WTC11 (cell line): ENCODE measurements around the gene ZNF512B. TPM values are rescaled to one million over a fixed set of nuclear protein-coding genes. Genes with fewer than 3 reads are reported as not detected.

Experiments used
- ATAC-seq: fragments of 200-7000 bp; cut with Tn5 transposase; 2 replicates; pipeline ENCODE4 v1.10.0; 2021; ENCODE audit warnings: mild to moderate bottlenecking, moderate library complexity
- CTCF ChIA-PET: fragments of 300-600 bp; sonication (Branson Sonifier 250); formaldehyde crosslinking; loops from one replicate; lab custom pipeline; 2021; ENCODE audit warnings: antibody characterized with exemption; lab: Charles Lee
- POLR2A ChIA-PET: fragments of 350-600 bp; sonication (Branson Sonifier 250); formaldehyde crosslinking; loops from one replicate; lab custom pipeline; 2021; ENCODE audit warnings: antibody characterized with exemption; lab: Charles Lee
- DNase-seq: peaks from one replicate; pipeline ENCODE4 v3.0.0; 2021; ENCODE audit warnings: low spot score
- H3K27ac Mint-ChIP-seq: 2 replicates; pipeline ENCODE4 v1.8.0; 2021; ENCODE audit warnings: mixed read lengths
- H3K27me3 Mint-ChIP-seq: 2 replicates; pipeline ENCODE4 v1.8.0; 2021; ENCODE audit warnings: low read depth, mild to moderate bottlenecking, moderate library complexity, mixed read lengths
- H3K36me3 Mint-ChIP-seq: 2 replicates; pipeline ENCODE4 v1.8.0; 2021; ENCODE audit warnings: mixed read lengths
- H3K4me1 Mint-ChIP-seq: 2 replicates; pipeline ENCODE4 v1.8.0; 2022; ENCODE audit warnings: mixed read lengths
- H3K4me3 Mint-ChIP-seq: 2 replicates; pipeline ENCODE4 v1.8.0; 2021; ENCODE audit warnings: mild to moderate bottlenecking, moderate library complexity, mixed read lengths
- H3K9me3 Mint-ChIP-seq: 2 replicates; pipeline ENCODE4 v1.8.0; 2021; ENCODE audit warnings: mixed read lengths
- ATF1 ChIP-seq: sonication (generic); formaldehyde crosslinking; IDR thresholded peaks from 2 replicates; pipeline ENCODE4 v1.8.1; 2023; ENCODE audit warnings: mild to moderate bottlenecking, moderate library complexity, missing genetic modification reagents
- MYBL2 ChIP-seq: sonication (generic); formaldehyde crosslinking; IDR thresholded peaks from 2 replicates; pipeline ENCODE4 v1.8.1; 2023; ENCODE audit warnings: mild to moderate bottlenecking, moderate library complexity, missing genetic modification reagents
- NR1H2 ChIP-seq: sonication (generic); formaldehyde crosslinking; IDR thresholded peaks from 2 replicates; pipeline ENCODE4 v1.9.0; 2021; ENCODE audit warnings: mild to moderate bottlenecking, moderate library complexity, missing genetic modification reagents
- OVOL2 ChIP-seq: fragments of 250-450 bp; sonication (Bioruptor Pico); IDR thresholded peaks from 2 replicates; pipeline ENCODE4 v1.9.0; 2021; ENCODE audit warnings: mild to moderate bottlenecking, borderline replicate concordance
- PRRX2 ChIP-seq: fragments of 250-450 bp; sonication (Bioruptor Pico); IDR thresholded peaks from 2 replicates; pipeline ENCODE4 v1.8.0; 2021; ENCODE audit warnings: mild to moderate bottlenecking
- SMAD4 ChIP-seq: sonication (generic); formaldehyde crosslinking; IDR thresholded peaks from 2 replicates; pipeline ENCODE4 v1.8.0; 2022; ENCODE audit warnings: mild to moderate bottlenecking, missing genetic modification reagents
- SP1 ChIP-seq: sonication (generic); formaldehyde crosslinking; conservative IDR thresholded peaks from 2 replicates; pipeline ENCODE4 v1.8.1; 2022; ENCODE audit warnings: missing genetic modification reagents
- TP53 ChIP-seq: sonication (generic); formaldehyde crosslinking; IDR thresholded peaks from 2 replicates; pipeline ENCODE4 v1.8.1; 2023; ENCODE audit warnings: mild to moderate bottlenecking, missing genetic modification reagents
- ZNF138 ChIP-seq: sonication (generic); formaldehyde crosslinking; conservative IDR thresholded peaks from 2 replicates; pipeline ENCODE4 v1.8.1; 2022; ENCODE audit warnings: mild to moderate bottlenecking, moderate library complexity, missing genetic modification reagents
- ZNF263 ChIP-seq: sonication (generic); formaldehyde crosslinking; IDR thresholded peaks from 2 replicates; pipeline ENCODE4 v1.8.1; 2022; ENCODE audit warnings: low read depth, mild to moderate bottlenecking, moderate library complexity, missing genetic modification reagents
- total RNA-seq: library from RNA; stranded (reverse); gene quantifications from 3 replicates; pipeline ENCODE4 v1.2.3, GENCODE V29; 2021
- TF ChIP-seq, protein P1 (sequence below): sonication (generic); formaldehyde crosslinking; IDR thresholded peaks from 2 replicates; pipeline ENCODE4 v1.8.0; 2023; ENCODE audit warnings: mild to moderate bottlenecking, missing genetic modification reagents
- TF ChIP-seq, protein P2 (sequence below): sonication (generic); formaldehyde crosslinking; IDR thresholded peaks from 2 replicates; pipeline ENCODE4 v1.8.0; 2022; ENCODE audit warnings: mild to moderate bottlenecking, missing genetic modification reagents
- TF ChIP-seq, protein P3 (sequence below): fragments of 250-450 bp; sonication (Bioruptor Pico); IDR thresholded peaks from 2 replicates; pipeline ENCODE4 v1.9.0; 2021; ENCODE audit warnings: mild to moderate bottlenecking, borderline replicate concordance
- TF ChIP-seq, protein P4 (sequence below): fragments of 250-450 bp; sonication (Bioruptor Pico); IDR thresholded peaks from 2 replicates; pipeline ENCODE4 v1.9.0; 2021; ENCODE audit warnings: mild to moderate bottlenecking
- TF ChIP-seq, protein P5 (sequence below): sonication (generic); formaldehyde crosslinking; IDR thresholded peaks from 2 replicates; pipeline ENCODE4 v1.8.1; 2022; ENCODE audit warnings: missing genetic modification reagents, borderline replicate concordance
- TF ChIP-seq, protein P6 (sequence below): sonication (generic); formaldehyde crosslinking; IDR thresholded peaks from 2 replicates; pipeline ENCODE4 v1.8.1; 2022; ENCODE audit warnings: mild to moderate bottlenecking, moderate library complexity, missing genetic modification reagents
- TF ChIP-seq, protein P7 (sequence below): sonication (generic); formaldehyde crosslinking; IDR thresholded peaks from 2 replicates; pipeline ENCODE4 v1.8.1; 2023; ENCODE audit warnings: mild to moderate bottlenecking, missing genetic modification reagents
- TF ChIP-seq, protein P8 (sequence below): fragments of 250-450 bp; sonication (Bioruptor Pico); IDR thresholded peaks from 2 replicates; pipeline ENCODE4 v1.9.0; 2021; ENCODE audit warnings: moderate library complexity, mild to moderate bottlenecking, inconsistent platforms, borderline replicate concordance

Gene ZNF512B
- total RNA-seq, 1 experiment from 2014 or later, result 23.3 TPM

DNA sequence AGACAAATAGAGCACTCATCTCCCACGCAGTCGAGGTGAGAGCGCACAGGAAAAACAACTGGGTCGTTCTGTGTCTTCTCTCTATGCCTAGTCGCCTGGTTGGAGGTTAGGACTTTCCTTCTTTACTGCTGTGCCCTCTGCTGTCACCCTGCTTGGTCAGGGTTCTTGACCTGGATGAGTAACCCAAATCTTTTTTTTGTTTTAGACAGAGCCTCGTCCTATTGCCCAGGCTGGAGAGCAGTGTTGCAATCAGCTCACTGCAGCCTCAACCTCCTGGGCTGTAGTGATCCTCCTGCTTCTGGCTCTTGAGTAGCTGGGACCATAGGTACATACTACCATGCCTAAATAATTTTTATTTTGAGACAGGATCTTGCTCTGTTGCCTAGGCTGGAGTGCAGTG lies 35.7 kb upstream of the ZNF512B start (continued):
- TF ChIP-seq, protein P1, sequence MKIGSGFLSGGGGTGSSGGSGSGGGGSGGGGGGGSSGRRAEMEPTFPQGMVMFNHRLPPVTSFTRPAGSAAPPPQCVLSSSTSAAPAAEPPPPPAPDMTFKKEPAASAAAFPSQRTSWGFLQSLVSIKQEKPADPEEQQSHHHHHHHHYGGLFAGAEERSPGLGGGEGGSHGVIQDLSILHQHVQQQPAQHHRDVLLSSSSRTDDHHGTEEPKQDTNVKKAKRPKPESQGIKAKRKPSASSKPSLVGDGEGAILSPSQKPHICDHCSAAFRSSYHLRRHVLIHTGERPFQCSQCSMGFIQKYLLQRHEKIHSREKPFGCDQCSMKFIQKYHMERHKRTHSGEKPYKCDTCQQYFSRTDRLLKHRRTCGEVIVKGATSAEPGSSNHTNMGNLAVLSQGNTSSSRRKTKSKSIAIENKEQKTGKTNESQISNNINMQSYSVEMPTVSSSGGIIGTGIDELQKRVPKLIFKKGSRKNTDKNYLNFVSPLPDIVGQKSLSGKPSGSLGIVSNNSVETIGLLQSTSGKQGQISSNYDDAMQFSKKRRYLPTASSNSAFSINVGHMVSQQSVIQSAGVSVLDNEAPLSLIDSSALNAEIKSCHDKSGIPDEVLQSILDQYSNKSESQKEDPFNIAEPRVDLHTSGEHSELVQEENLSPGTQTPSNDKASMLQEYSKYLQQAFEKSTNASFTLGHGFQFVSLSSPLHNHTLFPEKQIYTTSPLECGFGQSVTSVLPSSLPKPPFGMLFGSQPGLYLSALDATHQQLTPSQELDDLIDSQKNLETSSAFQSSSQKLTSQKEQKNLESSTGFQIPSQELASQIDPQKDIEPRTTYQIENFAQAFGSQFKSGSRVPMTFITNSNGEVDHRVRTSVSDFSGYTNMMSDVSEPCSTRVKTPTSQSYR (CRISPR knock-in tag), result no peak

DNA sequence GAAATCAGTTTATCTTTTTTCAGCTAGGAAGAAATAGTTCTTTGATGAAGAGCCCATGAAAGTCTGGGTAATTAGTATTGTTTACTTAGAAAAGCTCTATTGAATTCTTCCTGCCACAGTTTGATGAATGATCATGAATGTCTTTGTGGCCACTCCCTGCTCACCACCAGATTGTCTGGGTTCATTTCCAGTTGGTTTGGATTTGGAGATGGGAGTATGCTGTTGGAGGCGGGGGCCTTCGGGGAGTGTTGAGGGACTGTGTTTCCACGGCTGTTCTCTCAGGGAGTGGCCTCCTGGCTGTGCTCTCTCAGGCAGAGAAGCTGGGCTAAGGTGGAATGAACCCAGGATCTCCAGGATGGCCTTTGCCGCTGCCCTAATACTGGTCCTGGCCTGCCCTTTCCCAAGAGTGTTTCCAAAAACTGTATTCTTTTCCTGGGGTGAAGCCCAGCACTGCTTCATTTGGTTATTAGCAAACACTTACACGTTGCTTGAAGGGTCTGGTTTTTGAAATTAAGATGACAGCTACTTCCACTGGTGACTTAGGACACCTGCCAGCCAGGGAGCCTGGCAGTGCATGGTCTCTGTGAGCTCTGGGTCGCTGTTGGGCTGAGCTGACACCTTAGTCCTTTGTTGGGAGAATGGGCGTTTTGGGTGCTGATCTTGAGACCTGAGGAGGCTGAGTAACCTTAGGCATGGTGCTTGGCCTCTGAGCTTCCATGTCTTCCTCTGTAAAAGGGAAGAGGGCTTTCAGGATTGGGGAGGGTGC lies 34.4 kb upstream of the ZNF512B start:
- H3K36me3 Mint-ChIP-seq, result peaks cover 57% of the 10 kb centered on the region
- no peaks in the 10 kb centered on the region for H3K4me1 Mint-ChIP-seq
- H3K27me3 Mint-ChIP-seq, result no peaks in the 10 kb centered on the region
- ChIA-PET POLR2A (no interaction called here), CTCF (interaction anchor here (1.2 kb wide), 1 partner anchor 23 kb away, joined by 3 read pairs; the partner anchor contains the start of gene PRPF6)
- peaks cover 9% of the 10 kb centered on the region for H3K9me3 Mint-ChIP-seq
- ATAC-seq (no peak), DNase-seq (no peak)
- no peak overlapping the region for H3K4me3 Mint-ChIP-seq
- H3K27ac Mint-ChIP-seq, result no peak overlapping the region
- TF ChIP-seq, protein P2, sequence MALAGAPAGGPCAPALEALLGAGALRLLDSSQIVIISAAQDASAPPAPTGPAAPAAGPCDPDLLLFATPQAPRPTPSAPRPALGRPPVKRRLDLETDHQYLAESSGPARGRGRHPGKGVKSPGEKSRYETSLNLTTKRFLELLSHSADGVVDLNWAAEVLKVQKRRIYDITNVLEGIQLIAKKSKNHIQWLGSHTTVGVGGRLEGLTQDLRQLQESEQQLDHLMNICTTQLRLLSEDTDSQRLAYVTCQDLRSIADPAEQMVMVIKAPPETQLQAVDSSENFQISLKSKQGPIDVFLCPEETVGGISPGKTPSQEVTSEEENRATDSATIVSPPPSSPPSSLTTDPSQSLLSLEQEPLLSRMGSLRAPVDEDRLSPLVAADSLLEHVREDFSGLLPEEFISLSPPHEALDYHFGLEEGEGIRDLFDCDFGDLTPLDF (CRISPR knock-in tag), result no peak
- TF ChIP-seq PRRX2 (CRISPR knock-in tag), result no peak
- TF ChIP-seq, protein P3, sequence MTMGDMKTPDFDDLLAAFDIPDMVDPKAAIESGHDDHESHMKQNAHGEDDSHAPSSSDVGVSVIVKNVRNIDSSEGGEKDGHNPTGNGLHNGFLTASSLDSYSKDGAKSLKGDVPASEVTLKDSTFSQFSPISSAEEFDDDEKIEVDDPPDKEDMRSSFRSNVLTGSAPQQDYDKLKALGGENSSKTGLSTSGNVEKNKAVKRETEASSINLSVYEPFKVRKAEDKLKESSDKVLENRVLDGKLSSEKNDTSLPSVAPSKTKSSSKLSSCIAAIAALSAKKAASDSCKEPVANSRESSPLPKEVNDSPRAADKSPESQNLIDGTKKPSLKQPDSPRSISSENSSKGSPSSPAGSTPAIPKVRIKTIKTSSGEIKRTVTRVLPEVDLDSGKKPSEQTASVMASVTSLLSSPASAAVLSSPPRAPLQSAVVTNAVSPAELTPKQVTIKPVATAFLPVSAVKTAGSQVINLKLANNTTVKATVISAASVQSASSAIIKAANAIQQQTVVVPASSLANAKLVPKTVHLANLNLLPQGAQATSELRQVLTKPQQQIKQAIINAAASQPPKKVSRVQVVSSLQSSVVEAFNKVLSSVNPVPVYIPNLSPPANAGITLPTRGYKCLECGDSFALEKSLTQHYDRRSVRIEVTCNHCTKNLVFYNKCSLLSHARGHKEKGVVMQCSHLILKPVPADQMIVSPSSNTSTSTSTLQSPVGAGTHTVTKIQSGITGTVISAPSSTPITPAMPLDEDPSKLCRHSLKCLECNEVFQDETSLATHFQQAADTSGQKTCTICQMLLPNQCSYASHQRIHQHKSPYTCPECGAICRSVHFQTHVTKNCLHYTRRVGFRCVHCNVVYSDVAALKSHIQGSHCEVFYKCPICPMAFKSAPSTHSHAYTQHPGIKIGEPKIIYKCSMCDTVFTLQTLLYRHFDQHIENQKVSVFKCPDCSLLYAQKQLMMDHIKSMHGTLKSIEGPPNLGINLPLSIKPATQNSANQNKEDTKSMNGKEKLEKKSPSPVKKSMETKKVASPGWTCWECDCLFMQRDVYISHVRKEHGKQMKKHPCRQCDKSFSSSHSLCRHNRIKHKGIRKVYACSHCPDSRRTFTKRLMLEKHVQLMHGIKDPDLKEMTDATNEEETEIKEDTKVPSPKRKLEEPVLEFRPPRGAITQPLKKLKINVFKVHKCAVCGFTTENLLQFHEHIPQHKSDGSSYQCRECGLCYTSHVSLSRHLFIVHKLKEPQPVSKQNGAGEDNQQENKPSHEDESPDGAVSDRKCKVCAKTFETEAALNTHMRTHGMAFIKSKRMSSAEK, result no peak
- TF ChIP-seq, protein P4, sequence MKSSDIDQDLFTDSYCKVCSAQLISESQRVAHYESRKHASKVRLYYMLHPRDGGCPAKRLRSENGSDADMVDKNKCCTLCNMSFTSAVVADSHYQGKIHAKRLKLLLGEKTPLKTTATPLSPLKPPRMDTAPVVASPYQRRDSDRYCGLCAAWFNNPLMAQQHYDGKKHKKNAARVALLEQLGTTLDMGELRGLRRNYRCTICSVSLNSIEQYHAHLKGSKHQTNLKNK, result no peak
- TF ChIP-seq MYBL2 (CRISPR knock-in tag), result no peak
- no peak for TF ChIP-seq ATF1 (CRISPR knock-in tag)
- no peak for TF ChIP-seq ZNF138
- TF ChIP-seq SP1 (CRISPR knock-in tag), result no peak
- TF ChIP-seq NR1H2 (CRISPR knock-in tag), result no peak
- TF ChIP-seq, protein P5, sequence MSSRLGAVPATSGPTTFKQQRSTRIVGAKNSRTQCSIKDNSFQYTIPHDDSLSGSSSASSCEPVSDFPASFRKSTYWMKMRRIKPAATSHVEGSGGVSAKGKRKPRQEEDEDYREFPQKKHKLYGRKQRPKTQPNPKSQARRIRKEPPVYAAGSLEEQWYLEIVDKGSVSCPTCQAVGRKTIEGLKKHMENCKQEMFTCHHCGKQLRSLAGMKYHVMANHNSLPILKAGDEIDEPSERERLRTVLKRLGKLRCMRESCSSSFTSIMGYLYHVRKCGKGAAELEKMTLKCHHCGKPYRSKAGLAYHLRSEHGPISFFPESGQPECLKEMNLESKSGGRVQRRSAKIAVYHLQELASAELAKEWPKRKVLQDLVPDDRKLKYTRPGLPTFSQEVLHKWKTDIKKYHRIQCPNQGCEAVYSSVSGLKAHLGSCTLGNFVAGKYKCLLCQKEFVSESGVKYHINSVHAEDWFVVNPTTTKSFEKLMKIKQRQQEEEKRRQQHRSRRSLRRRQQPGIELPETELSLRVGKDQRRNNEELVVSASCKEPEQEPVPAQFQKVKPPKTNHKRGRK (CRISPR knock-in tag), result no peak
- TF ChIP-seq TP53 (CRISPR knock-in tag), result no peak
- TF ChIP-seq, protein P6, sequence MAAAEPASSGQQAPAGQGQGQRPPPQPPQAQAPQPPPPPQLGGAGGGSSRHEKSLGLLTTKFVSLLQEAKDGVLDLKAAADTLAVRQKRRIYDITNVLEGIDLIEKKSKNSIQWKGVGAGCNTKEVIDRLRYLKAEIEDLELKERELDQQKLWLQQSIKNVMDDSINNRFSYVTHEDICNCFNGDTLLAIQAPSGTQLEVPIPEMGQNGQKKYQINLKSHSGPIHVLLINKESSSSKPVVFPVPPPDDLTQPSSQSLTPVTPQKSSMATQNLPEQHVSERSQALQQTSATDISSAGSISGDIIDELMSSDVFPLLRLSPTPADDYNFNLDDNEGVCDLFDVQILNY (CRISPR knock-in tag), result no peak
- no peak for TF ChIP-seq ZNF263 (CRISPR knock-in tag)
- TF ChIP-seq, protein P7, sequence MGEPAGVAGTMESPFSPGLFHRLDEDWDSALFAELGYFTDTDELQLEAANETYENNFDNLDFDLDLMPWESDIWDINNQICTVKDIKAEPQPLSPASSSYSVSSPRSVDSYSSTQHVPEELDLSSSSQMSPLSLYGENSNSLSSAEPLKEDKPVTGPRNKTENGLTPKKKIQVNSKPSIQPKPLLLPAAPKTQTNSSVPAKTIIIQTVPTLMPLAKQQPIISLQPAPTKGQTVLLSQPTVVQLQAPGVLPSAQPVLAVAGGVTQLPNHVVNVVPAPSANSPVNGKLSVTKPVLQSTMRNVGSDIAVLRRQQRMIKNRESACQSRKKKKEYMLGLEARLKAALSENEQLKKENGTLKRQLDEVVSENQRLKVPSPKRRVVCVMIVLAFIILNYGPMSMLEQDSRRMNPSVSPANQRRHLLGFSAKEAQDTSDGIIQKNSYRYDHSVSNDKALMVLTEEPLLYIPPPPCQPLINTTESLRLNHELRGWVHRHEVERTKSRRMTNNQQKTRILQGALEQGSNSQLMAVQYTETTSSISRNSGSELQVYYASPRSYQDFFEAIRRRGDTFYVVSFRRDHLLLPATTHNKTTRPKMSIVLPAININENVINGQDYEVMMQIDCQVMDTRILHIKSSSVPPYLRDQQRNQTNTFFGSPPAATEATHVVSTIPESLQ, result no peak
- no peak for TF ChIP-seq SMAD4 (CRISPR knock-in tag)
- TF ChIP-seq OVOL2 (CRISPR knock-in tag), result no peak
- TF ChIP-seq, protein P8, sequence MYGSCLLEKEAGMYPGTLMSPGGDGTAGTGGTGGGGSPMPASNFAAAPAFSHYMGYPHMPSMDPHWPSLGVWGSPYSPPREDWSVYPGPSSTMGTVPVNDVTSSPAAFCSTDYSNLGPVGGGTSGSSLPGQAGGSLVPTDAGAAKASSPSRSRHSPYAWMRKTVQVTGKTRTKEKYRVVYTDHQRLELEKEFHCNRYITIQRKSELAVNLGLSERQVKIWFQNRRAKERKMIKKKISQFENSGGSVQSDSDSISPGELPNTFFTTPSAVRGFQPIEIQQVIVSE (CRISPR knock-in tag), result no peak
